Activated CD4-positive, alpha-beta T cell treated with anti-CD3 and anti-CD28 coated beads, Interleukin-2, amount 50 U/mL, for 48 hours (primary cell): Measurements from ENCODE around the gene KRTAP5-11.
A peak's percentile ranks its signal among the peaks of the same experiment; 100 is the strongest.
"Not testable (repeated sequence)": the region's sequence is repeated elsewhere in the genome, so short reads cannot be mapped to it uniquely, and the experiment has no call there.

Source experiments
- DNase-seq, 2 experiments: peaks; one replicate each; pipeline ENCODE4 v3.0.0-alpha.2; 2020

The KRTAP5-11 gene

DNA sequence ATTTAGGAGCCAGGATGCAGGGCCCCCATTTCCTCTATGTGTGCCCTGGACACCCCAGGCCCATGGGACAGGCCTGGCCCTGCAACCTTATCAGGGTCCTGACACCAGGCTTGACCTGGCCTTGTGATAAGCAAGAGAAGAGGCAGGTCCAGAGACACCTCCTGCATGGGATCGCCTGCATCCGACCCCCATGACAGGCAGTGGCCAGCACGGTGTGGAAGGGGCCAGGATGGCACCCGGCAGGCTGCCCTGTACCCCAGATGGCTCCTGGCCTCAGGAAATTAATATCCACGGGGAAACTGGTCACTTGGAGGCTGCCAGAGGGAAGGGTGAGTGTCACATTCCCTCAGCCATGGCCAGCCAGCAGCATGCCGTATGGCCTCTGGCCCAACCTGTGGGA is 27.7 kb downstream of the KRTAP5-11 start:
- no peak for DNase-seq

DNA sequence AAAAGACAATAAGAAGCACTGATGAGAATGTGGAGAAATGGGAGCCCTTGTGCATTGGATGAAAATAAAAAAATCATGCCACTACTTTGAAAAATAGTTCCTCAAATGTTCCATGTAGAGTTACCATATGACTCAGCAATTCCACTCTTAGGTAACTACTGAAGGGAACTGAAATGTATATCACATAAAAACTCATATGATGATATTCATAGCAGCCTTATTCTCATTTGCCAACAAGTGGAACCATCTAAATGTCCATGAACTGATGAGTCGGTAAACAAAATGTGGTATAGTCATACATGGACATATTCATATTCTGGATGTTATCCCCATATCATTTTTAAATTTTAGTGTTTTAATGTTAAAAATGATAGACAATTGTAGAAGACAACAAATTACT is 31.0 kb downstream of the KRTAP5-11 start:
- DNase-seq: no peak

DNA sequence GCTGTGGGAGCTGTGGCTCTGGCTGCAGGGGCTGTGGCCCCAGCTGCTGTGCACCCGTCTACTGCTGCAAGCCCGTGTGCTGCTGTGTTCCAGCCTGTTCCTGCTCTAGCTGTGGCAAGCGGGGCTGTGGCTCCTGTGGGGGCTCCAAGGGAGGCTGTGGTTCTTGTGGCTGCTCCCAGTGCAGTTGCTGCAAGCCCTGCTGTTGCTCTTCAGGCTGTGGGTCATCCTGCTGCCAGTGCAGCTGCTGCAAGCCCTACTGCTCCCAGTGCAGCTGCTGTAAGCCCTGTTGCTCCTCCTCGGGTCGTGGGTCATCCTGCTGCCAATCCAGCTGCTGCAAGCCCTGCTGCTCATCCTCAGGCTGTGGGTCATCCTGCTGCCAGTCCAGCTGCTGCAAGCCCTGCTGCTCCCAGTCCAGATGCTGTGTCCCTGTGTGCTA is 33.9 kb downstream of the KRTAP5-11 start:
- DNase-seq: no peak

DNA sequence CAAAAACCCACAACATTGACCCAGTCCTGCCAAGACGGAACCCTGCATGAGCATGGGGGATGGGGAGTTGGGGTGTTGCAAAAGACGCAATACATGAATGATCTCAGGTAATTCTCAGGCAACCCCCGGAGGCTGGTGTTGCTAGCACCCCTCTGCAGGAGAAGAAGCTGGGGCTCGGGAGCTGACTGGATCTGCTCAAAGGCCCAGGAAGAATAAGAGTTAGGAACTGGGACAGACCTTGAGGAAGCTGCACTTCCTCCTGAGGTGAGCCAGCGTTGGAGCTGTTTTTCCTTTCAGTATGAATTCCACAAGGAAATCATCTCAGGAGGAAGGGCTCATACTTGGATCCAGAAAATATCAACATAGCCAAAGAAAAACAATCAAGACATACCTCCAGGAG is 34.6 kb downstream of the KRTAP5-11 start, which contains the start of gene KRTAP5-9:
KRTAP5-9 (plus strand) TSS at position 301 of the 400 bp plus-strand sequence. CDS start 238 bp downstream, outside the sequence.
- DNase-seq: no peak

DNA sequence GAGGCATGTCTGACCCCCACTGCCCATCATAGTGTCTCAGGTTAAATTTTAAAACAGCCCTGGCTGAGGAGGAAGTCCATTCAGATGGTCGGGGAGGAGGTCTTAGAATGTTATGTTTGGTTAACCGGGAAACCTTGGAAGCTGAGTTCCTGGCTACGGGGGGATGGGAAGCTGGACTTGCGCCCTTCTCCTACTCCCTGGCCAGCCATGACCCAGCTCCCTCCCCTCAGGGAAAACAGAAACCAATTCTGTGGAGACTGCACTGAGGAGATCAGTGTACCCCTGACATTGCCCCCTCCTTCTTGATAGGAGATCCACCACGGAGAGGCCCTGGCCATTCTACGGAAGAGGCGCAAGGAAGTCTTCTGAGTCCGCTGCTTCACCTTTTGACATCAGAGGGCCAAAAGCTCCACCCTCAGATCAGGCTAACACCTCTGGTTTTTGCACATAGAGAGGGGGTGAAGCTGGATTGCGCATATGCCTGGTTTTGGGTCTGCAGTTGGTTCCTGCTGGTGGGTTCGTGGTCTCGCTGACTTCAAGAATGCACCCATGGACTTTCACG is 37.2 kb downstream of the KRTAP5-11 start:
- DNase-seq: no peak

DNA sequence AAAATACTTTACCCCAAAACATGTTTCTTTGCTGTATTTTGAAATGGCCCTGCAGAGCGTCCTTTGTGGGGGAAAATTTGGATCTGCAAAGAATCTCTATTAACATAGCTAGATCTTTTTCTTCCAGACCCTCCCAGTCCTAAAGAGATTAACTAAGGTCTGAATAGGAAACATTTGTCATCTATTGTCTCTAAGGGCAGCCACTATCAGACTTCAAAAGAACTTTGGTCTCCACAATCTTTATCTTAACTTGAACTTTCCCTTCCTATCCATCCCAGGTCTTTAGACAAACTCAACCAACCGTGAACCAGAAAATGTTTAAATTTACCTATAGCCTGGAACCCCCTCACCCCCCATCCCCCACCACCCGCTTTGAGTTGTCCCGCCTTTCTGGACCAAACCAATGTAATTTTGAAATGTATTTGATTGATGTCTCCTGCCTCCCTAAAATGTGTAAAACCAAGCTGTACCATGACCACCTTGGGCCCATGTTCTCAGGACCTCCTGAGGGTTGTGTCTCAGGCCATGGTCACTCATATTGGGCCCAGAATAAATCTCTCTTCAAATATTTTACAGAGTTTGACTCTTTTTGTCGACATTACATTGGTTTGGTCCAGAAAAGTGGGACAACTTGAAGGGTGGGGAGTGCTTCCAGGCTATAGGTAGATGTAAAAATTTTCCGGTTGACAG is 38.0 kb downstream of the KRTAP5-11 start:
- no peak for DNase-seq

DNA sequence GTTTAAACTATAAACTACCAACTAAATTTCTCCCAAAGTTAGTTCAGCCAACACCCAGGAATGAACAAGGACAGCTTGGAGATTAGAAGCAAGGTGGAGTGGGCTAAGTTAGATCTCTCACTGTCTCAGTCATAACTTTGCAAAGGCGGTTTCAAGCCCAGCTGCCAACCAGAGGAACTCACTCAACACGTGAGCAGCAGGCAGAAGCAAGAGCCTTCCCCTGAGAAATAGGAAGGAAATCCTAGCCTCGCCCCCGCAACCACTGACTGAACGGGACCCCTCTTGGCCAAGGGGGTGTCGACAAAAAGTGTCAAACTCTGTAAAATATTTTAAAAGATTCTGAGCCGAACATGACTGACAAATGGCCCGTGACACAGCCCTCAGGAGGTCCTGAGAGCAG is 38.8 kb downstream of the KRTAP5-11 start:
- DNase-seq: no peak

DNA sequence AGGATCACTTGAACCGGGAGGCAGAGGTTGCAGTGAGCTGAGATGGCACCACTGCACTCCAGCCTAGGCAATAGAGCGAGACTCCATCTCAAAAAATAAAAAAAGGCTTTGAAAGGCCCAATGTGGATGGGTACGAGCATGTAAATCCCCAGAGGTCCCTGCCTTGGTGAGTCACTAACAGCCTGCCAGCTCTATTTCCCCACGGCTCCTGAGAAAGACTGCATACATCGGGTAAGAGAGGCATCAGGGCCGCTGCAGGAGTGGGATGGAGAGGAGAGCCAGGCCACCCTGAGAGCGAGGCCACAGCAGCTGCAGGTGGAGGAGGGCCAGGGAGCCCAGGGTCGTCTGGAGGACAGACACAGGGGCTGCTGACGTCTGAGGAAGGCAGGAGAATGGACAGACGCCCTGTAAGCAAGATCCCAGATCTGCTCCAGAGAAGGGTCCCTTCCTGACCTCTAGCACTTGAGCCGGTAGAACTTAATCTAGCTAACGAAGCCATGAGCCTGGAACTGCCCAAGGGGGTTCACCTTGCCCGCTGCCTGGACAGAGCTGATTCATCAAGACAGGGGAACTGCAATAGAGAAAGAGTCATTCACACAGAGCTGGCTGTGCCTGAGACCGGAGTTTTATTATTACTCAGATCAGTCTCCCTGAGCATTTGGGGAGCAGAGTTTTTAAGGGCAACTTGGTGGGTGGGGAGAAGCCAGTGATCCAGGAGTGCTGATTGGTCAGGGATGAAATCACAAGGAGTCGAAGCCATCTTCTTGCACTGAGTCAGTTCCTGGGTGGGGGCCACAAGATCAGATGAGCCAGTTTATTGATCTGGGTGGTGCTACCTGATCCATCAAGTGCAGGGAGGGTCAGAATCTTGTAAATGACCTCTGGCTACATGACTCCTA is 39.5 kb downstream of the KRTAP5-11 start:
- DNase-seq: peak in 1 of 2 experiments; percentile 18

DNA sequence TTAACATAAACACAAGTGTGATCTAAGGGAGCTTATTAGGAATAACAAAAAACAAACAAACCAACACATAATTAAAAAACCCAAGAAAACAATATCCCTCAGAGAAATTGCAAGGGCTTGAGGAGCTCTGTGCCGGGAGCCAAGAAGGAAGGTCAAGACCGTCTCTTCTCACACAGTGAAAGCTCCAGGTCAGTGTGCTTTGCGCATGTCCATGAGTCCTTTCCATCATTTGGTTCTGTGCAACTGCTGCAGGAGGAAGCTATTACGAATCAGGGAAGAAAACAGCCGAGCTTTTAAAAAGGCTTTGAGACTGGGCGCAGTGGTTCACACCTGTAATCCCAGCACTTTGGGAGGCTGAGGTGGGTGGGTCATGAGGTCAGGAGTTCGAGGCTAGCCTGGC is 40.3 kb downstream of the KRTAP5-11 start:
- DNase-seq: no peak

DNA sequence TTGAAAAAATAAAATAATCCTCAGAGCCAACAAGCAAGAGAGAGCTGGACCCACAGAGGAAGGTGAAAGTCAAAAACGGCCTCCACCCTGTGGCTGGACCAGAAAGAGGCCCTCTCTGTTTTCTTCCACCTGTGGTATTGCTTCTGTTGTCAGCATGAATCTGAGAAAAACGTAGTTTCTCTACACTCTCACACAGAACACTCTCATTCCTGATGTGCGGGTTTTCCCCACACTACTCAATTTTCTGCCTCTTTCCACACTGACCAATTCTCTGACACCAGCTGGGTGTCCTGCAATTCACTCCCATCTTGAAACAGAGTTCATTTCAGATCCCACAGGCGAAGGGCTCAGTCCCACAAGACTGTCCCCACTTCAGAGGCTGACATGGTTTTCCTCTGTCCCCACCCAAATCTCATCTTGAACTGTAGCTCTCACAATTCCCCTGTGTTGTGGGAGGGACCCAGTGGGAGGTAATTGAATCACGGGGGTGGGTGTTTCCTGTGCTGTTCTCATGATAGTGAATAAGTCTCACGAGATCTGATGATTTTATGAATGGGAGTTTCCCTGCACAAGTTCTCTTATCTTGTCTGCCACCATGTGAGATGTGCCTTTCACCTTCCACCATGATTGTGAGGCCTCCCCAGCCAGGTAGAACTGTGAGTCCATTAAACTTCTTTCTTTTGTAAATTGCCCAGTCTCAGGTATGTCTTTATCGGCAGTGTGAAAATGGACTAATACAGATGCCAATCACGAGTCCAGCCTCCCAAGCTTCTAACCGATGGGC is 42.0 kb downstream of the KRTAP5-11 start:
- DNase-seq: not testable (repeated sequence)

DNA sequence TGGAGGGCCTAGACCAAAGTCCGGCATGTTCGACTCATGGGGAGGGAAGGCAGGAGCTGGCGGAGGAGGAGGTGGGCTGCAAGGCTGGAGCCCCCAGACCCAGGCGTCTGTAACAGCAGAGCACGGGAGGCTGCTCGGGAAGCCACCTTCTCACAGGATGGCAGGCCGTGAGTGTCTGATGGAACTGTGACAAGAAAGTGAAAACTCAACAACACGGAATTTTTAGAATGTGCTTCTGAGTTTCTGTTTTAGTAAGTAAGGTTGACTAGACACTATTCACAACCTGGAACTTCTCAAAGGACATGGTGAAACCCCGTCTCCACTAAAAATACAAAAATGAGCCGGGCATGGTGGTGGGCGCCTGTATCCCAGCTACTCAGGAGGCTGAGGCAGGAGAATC is 42.7 kb downstream of the KRTAP5-11 start:
- DNase-seq: not testable (repeated sequence)

DNA sequence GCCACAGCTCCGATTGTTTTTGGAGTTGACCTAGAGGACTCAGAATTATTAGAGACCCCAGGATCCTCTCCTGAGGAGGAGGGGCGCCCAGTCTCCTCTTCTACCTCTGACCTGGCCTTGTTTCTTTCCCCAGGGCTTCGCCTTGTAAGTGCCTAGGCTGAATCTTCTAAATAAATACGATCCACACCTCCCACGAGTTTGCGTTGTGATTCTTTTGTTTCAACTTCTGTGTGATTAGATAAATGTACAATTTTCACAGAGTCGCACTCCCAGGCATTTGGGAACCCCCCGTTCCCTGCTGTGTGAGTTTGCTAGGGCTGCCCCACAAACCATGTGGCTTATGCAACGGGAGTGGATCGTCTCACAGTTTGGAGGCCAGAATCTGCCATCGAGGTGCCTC is 43.7 kb downstream of the KRTAP5-11 start:
- DNase-seq: no peak

DNA sequence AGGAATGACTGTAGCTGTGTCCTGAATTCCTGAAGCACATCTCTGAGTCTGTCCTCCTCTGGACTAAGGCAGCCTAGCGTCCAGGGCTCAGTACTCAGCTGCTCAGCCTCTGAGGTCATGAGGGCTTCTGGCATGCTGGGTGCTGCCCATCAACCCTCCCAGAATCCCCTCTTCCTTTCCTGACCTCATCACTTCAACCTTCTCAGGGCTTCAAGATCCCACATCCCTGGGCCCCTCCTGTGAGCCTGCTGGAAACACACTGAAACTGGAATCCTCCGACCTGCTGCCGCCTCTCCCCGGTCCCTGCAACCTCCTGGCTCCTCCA is 44.0 kb downstream of the KRTAP5-11 start:
- DNase-seq: no peak

DNA sequence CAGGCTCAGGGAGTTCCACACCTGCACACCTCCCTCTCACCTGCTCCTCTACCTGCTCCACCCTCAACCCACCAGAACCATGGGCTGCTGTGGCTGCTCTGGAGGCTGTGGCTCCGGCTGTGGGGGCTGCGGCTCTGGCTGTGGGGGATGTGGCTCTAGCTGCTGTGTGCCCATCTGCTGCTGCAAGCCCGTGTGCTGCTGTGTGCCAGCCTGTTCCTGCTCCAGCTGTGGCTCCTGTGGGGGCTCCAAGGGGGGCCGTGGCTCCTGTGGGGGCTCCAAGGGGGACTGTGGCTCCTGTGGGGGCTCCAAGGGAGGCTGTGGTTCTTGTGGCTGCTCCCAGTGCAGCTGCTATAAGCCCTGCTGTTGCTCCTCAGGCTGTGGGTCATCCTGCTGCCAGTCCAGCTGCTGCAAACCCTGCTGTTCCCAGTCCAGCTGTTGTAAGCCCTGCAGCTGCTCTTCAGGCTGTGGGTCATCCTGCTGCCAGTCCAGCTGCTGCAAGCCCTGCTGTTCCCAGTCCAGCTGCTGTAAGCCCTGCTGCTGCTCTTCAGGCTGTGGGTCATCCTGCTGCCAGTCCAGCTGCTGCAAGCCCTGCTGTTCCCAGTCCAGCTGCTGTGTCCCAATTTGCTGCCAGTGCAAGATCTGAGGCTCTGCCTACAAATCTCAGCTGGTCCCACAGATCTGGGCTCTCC is 44.6 kb downstream of the KRTAP5-11 start, which contains the start of gene KRTAP5-8:
KRTAP5-8 (plus strand) TSS at position 49 of the 689 bp plus-strand sequence; CDS start at position 80, 31 bp downstream.
- not testable (repeated sequence) for DNase-seq

DNA sequence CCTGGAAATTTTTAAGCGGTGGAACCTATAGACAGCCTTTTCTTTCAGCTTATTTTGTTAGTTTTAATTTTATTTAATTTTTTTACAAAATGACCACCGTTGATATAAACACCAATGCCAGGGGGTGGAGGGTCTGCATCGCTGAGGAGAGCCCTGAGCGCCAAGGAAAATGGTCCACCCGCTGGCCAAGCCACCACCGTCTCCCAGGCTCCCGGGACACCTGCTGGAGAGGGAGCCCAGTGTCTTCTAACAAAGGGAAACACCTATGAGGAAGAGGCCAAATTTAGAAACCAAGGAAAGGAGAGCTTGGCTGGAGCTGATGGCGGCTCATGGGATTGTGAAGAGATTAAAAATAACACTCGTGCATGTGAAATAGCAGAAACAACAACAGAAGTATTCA is 45.1 kb downstream of the KRTAP5-11 start:
- DNase-seq: no peak

DNA sequence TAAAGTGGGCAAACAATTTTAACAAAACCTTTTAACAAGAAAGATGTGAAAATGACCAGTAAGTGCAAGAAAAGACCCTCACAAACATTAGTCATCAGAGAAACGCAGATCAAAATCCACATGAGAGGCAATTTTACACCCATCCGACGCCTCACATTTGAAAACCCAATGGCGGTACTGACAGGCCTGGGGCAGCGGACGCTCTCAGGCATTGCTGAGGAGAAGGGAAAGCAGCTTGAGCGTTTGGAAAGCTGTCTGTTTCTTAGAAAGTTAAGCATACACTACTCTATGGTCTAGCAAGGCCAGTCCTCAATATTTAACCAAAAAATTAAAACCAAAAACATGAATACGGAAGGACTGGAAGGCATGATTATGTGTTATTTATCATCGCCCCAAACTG is 46.9 kb downstream of the KRTAP5-11 start:
- DNase-seq: no peak

DNA sequence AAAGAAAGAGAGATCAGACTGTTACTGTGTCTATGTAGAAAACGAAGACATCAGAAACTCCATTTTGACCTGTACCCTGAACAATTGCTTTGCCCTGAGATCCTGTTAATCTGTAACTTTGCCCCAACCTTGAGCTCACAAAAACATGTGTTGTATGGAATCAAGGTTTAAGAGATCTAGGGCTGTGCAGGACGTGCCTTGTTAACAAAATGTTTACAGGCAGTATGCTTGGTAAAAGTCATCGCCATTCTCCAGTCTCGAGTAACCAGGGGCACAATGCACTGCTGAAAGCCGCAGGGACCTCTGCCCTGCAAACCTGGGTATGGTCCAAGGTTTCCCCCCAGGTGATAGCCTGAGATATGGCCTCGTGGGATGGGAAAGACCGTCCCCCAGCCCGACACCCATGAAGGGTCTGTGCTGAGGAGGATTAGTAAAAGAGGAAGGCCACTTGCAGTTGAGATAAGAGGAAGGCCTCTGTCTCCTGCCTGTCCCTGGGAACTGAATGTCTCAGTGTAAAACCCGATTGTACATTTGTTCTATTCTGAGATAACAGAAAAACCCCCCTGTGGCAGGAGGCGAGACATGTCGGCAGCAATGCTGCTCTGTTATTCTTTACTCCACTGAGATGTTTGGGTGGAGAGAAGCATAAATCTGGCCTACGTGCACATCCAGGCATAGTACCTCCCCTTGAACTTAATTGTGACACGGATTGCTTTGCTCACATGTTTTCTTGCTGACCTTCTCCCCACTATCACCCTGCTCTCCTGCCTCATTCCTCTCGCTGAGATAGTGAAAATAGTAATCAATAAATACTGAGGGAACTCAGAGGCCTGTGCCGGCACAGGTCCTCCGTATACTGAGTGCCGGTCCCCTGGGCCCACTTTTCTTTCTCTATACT is 47.7 kb downstream of the KRTAP5-11 start:
- DNase-seq: not testable (repeated sequence)

DNA sequence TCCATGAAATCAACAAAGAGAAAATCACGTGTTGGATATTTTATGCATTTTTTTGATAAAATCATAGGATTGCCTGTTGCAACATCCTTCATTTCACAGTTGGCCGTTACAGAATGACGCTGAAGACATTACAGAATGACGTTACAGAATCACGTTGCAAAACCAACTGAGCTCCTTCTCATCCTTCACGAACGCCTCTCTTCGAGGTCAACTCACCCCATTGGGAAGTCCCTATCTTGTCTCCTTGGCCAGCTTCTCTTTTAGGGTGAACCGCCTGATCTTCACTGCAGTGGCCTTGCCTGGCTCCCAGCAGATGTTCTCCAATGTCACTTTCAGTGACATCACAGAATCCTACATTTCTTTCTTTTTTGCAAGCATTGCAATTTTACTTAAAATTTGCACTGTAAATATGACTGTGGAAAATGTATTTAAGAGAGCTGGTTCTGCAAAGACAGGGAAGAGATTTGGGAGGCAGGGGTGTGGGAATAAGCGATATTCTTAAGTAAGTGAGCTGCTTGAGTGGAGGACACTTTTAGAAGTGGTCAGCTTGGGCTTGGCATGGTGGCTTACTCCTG is 50.6 kb downstream of the KRTAP5-11 start:
- no peak for DNase-seq
